Breast epithelium (tissue), 3 donors: ENCODE results near the gene PTPRU.

Source experiments
- POLR2AphosphoS5 ChIP-seq, 3 donors: sonication (generic); formaldehyde crosslinking; IDR thresholded peaks; one replicate each; pipeline ENCODE4 v1.6.1; 2017; ENCODE audit warnings: antibody characterized with exemption in 3 of 3
- TF ChIP-seq, protein P1 (sequence below), 3 donors: fragments of 450-650 bp; IDR thresholded peaks; one replicate each; pipeline ENCODE4 v1.5.1; 2016 to 2017; ENCODE audit warnings: antibody characterized with exemption in 3 of 3, mild to moderate bottlenecking in 3 of 3, moderate library complexity in 3 of 3

DNA sequence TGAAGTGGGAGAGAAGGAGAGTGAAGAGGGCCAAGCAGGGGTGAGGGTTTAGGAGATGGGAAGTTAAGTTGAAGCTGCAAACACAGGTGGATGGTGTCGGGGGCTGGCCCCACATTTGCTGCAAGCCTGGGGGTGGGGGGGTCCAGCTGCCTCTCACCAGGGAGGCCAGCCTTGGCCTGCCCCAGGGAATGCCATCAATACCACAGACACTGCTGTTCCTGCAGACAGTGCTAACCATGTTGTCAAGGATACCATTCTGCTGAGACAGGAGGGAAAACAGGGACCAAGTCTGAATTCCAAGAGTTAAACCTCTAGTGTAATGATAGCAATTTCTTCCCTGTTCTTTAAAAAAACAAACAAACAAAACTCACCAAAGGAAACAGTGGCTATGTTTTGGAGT is 13.6 kb upstream of the PTPRU start:
- TF ChIP-seq, protein P1, sequence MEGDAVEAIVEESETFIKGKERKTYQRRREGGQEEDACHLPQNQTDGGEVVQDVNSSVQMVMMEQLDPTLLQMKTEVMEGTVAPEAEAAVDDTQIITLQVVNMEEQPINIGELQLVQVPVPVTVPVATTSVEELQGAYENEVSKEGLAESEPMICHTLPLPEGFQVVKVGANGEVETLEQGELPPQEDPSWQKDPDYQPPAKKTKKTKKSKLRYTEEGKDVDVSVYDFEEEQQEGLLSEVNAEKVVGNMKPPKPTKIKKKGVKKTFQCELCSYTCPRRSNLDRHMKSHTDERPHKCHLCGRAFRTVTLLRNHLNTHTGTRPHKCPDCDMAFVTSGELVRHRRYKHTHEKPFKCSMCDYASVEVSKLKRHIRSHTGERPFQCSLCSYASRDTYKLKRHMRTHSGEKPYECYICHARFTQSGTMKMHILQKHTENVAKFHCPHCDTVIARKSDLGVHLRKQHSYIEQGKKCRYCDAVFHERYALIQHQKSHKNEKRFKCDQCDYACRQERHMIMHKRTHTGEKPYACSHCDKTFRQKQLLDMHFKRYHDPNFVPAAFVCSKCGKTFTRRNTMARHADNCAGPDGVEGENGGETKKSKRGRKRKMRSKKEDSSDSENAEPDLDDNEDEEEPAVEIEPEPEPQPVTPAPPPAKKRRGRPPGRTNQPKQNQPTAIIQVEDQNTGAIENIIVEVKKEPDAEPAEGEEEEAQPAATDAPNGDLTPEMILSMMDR (IDR thresholded peaks at IDR 0.05): no peak
- TF ChIP-seq POLR2AphosphoS5 (IDR thresholded peaks at IDR 0.05): no peak
